ENCODE data around the gene CSKMT.

- TF ChIP-seq CTCF (IDR thresholded peaks at IDR 0.05), result no peak
- TF ChIP-seq ZFX (IDR thresholded peaks at IDR 0.05; ENCODE audit: borderline replicate concordance), result no peak
These were observed 18.9 kb upstream of the CSKMT start, which contains the start of gene GANAB for GRCh38 chr11:62645946-62646824.

Measured in 22Rv1 (cell line).